SK-N-SH (cell line): Measurements from ENCODE around the gene PTTG1IP2. TPM values are rescaled to one million over a fixed set of nuclear protein-coding genes. Genes with fewer than 3 reads are reported as not detected.

Experiments used
- CTCF ChIA-PET: fragments of 300-600, 350-600 bp; formaldehyde crosslinking; extraction: SDS; loops from one replicate; lab custom pipeline; 2021; lab: Yijun Ruan, JAX
- POLR2A ChIA-PET: fragments of 350-600 bp; sonication (Branson Sonifier 250); formaldehyde crosslinking; extraction: SDS; loops from one replicate; lab custom pipeline; 2020; ENCODE audit warnings: antibody characterized with exemption, inconsistent platforms; lab: Yijun Ruan, JAX
- DNase-seq: peaks from one replicate; pipeline ENCODE4 v3.0.0; 2012
- H2AFZ ChIP-seq: fragments of 200-600 bp; sonication (generic); 2 replicates; pipeline ENCODE4 v1.8.1; 2016; ENCODE audit warnings: antibody characterized with exemption, mild to moderate bottlenecking, low read depth
- H3F3A ChIP-seq: fragments of 200-600 bp; sonication (generic); replicated peaks from 2 replicates; pipeline ENCODE3; 2016; ENCODE audit warnings: antibody characterized with exemption, mild to moderate bottlenecking; ENCODE audit not compliant: insufficient read depth
- H3K27ac ChIP-seq, 2 experiments: fragments of 200-500 bp in 1 of 2; fragments of 200-600 bp in 1 of 2; sonication (Bioruptor generic) in 1 of 2; sonication (generic), shearing (Covaris generic) in 1 of 2; 2 replicates each; pipeline versions ENCODE4 v1.5.1 to v1.6.1; 2014 to 2016; ENCODE audit warnings: low read depth in 2 of 2, inconsistent platforms in 1 of 2, low read length in 1 of 2, mild to moderate bottlenecking in 1 of 2, mixed read lengths in 1 of 2
- H3K27me3 ChIP-seq: fragments of 200-600 bp; sonication (generic), shearing (Covaris generic); 2 replicates; pipeline ENCODE4 v1.6.1; 2016; ENCODE audit warnings: mixed run types; ENCODE audit not compliant: insufficient read depth
- H3K36me3 ChIP-seq, 2 experiments: fragments of 200-500 bp in 1 of 2; fragments of 200-600 bp in 1 of 2; sonication (Bioruptor generic) in 1 of 2; sonication (generic) in 1 of 2; replicated peaks in 1 of 2; 2 replicates each; pipeline versions ENCODE3 to v1.5.1; 2014 to 2016; ENCODE audit warnings: low read length in 1 of 2, mild to moderate bottlenecking in 1 of 2; ENCODE audit not compliant: insufficient read depth in 2 of 2, control insufficient read depth in 1 of 2
- H3K4me1 ChIP-seq, 2 experiments: fragments of 200-500 bp in 1 of 2; fragments of 200-600 bp in 1 of 2; sonication (Bioruptor generic) in 1 of 2; sonication (generic), shearing (Covaris generic) in 1 of 2; 2 replicates each; pipeline versions ENCODE4 v1.5.1 to v1.6.1; 2014 to 2016; ENCODE audit warnings: low read depth in 1 of 2, low read length in 1 of 2, mixed run types in 1 of 2; ENCODE audit not compliant: insufficient read depth in 2 of 2, control insufficient read depth in 1 of 2
- H3K4me2 ChIP-seq: fragments of 200-600 bp; sonication (generic), shearing (Covaris generic); 2 replicates; pipeline ENCODE4 v1.6.1; 2017; ENCODE audit warnings: mixed run types
- H3K4me3 ChIP-seq, 2 experiments: fragments of 200-500 bp in 1 of 2; fragments of 200-600 bp in 1 of 2; sonication (Bioruptor generic) in 1 of 2; sonication (generic), shearing (Covaris generic) in 1 of 2; 2 replicates each; pipeline versions ENCODE4 v1.5.1 to v1.8.1; 2014 to 2016; ENCODE audit warnings: low read depth in 2 of 2, inconsistent platforms in 1 of 2, low read length in 1 of 2, mild to moderate bottlenecking in 1 of 2, mixed read lengths in 1 of 2, moderate library complexity in 1 of 2
- H3K79me2 ChIP-seq: fragments of 200-600 bp; sonication (generic); 2 replicates; pipeline ENCODE4 v1.8.1; 2017; ENCODE audit warnings: mild to moderate bottlenecking; ENCODE audit not compliant: insufficient read depth
- H3K9ac ChIP-seq: fragments of 200-600 bp; sonication (generic); 2 replicates; pipeline ENCODE4 v1.6.1; 2017; ENCODE audit warnings: mixed run types
- H3K9me2 ChIP-seq: fragments of 200-600 bp; sonication (generic); 2 replicates; pipeline ENCODE4 v1.6.1; 2017; ENCODE audit warnings: mixed run types
- H3K9me3 ChIP-seq: fragments of 200-600 bp; sonication (generic); 2 replicates; pipeline ENCODE4 v1.6.1; 2017; ENCODE audit warnings: mixed run types, mild to moderate bottlenecking, moderate library complexity
- H4K20me1 ChIP-seq: fragments of 200-600 bp; sonication (generic); 2 replicates; pipeline ENCODE4 v1.6.1; 2017; ENCODE audit warnings: mild to moderate bottlenecking, mixed run types; ENCODE audit not compliant: insufficient read depth
- CHD2 ChIP-seq: fragments of 150-350 bp; IDR thresholded peaks from 2 replicates; pipeline ENCODE4 v1.6.1; 2018; ENCODE audit warnings: low read length; ENCODE audit not compliant: partially characterized antibody
- EZH2phosphoT487 ChIP-seq: fragments of 200-600 bp; sonication (generic); IDR thresholded peaks from 2 replicates; pipeline ENCODE4 v1.6.1; 2017; ENCODE audit warnings: low read depth, mixed run types, mild to moderate bottlenecking, antibody characterized with exemption, moderate library complexity, borderline replicate concordance
- FOSL2 ChIP-seq: IDR thresholded peaks from 2 replicates; pipeline ENCODE4 v1.4.0; 2012; ENCODE audit warnings: low read depth, mild to moderate bottlenecking, moderate library complexity, borderline replicate concordance
- FOXJ3 ChIP-seq: sonication (generic); formaldehyde crosslinking; IDR thresholded peaks from 2 replicates; pipeline ENCODE4 v1.5.1; 2020; ENCODE audit warnings: mild to moderate bottlenecking, missing genetic modification reagents
- GABPA ChIP-seq: IDR thresholded peaks from 2 replicates; pipeline ENCODE4 v1.4.0; 2012; ENCODE audit warnings: low read depth, mild to moderate bottlenecking
- GATA2 ChIP-seq: sonication (generic); formaldehyde crosslinking; IDR thresholded peaks from 2 replicates; pipeline ENCODE4 v1.5.0; 2020; ENCODE audit warnings: mild to moderate bottlenecking, missing genetic modification reagents
- MEF2A ChIP-seq: IDR thresholded peaks from 2 replicates; pipeline ENCODE4 v1.4.0; 2012; ENCODE audit warnings: low read depth, borderline replicate concordance
- NFIC ChIP-seq: IDR thresholded peaks from 2 replicates; pipeline ENCODE4 v1.4.0; 2012; ENCODE audit warnings: borderline replicate concordance
- NRF1 ChIP-seq: IDR thresholded peaks from 2 replicates; pipeline ENCODE4 v1.6.1; 2012; ENCODE audit warnings: low read depth, mild to moderate bottlenecking, low read length
- RAD21 ChIP-seq: IDR thresholded peaks from 2 replicates; pipeline ENCODE4 v1.6.1; 2012; ENCODE audit warnings: mild to moderate bottlenecking, low read length
- RFX5 ChIP-seq: IDR thresholded peaks from 2 replicates; pipeline ENCODE4 v1.6.1; 2012; ENCODE audit warnings: mild to moderate bottlenecking, improper control_type of control experiment, low read length
- RXRA ChIP-seq: IDR thresholded peaks from 2 replicates; pipeline ENCODE4 v1.4.0; 2012; ENCODE audit warnings: low read depth, mild to moderate bottlenecking, borderline replicate concordance
- SIN3A ChIP-seq: IDR thresholded peaks from 2 replicates; pipeline ENCODE4 v1.6.1; 2012; ENCODE audit warnings: low read depth, mild to moderate bottlenecking, low read length, moderate library complexity, borderline replicate concordance
- SMC3 ChIP-seq: IDR thresholded peaks from 2 replicates; pipeline ENCODE4 v1.6.1; 2012; ENCODE audit warnings: low read depth, low read length, improper control_type of control experiment
- TAF1 ChIP-seq: IDR thresholded peaks from 2 replicates; pipeline ENCODE4 v1.6.1; 2012; ENCODE audit warnings: low read depth, mild to moderate bottlenecking, low read length, moderate library complexity, borderline replicate concordance
- WGBS: methylation state at CpG from one replicate; pipeline ENCODE4 v1.1.6; 2017; ENCODE audit warnings: low lambda C conversion rate; 5-methylcytosine and 5-hydroxymethylcytosine counted together
- polyA plus RNA-seq, 3 experiments: library from polyadenylated mRNA; depleted of rRNA; stranded (reverse); fragments of >200 nt; gene quantifications; 2 replicates each; pipeline ENCODE4 v1.2.3, GENCODE V29; 2012
- TF ChIP-seq, protein P1 (sequence below): IDR thresholded peaks from 2 replicates; pipeline ENCODE4 v1.6.1; 2012; ENCODE audit warnings: mild to moderate bottlenecking, low read depth, low read length, moderate library complexity
- TF ChIP-seq, protein P2 (sequence below): IDR thresholded peaks from 2 replicates; pipeline ENCODE4 v1.4.0; 2012; ENCODE audit warnings: low read depth, borderline replicate concordance
- TF ChIP-seq, protein P3 (sequence below): IDR thresholded peaks from 2 replicates; pipeline ENCODE4 v1.4.0; 2012; ENCODE audit warnings: low read depth
- TF ChIP-seq, protein P4 (sequence below): IDR thresholded peaks from 2 replicates; pipeline ENCODE4; 2012

PTTG1IP2 gene
- polyA plus RNA-seq, 1 of the 3 experiments (the other 2 are of a cell fraction), result not detected

DNA sequence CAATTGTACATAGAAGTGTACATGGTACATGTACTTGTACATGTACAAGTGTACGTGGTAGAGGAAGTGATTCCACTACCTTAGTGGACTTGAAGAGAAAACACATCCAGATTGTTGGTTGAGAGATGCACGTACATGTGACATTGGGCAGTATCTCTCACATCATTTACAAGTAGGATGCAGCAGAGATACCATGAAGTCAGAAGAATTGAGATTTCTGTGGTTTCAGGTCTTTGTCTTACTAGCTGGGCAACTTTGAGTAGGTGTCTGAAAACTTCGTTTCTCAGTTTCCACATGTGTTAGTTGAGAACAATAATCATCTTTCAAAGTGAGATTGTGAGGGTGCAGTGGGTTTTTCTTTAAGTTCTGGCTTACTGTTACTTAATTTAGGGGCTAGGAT lies 44.7 kb upstream of the PTTG1IP2 start:
- no peak for DNase-seq
- Histone ChIP-seq H3K9me3 (no peaks in the 10 kb centered on the region), H3F3A (no peaks in the 10 kb centered on the region), H2AFZ (no peak overlapping the region), H3K9me2 (no peaks in the 10 kb centered on the region), H3K36me3 (no peaks in the 10 kb centered on the region), H3K4me2 (no peak overlapping the region)
- 86% methylated on average over 3 of the region's 3 CpGs for WGBS
- TF ChIP-seq EZH2phosphoT487 (no peak), TAF1 (no peak), MEF2A (no peak), SMC3 (no peak), SIN3A (no peak), RFX5 (no peak), FOXJ3 (CRISPR knock-in tag) (no peak), NFIC (no peak), RAD21 (no peak), GABPA (no peak), FOSL2 (no peak), NRF1 (no peak), GATA2 (no peak), RXRA (no peak), CHD2 (no peak)
- TF ChIP-seq, protein P1, sequence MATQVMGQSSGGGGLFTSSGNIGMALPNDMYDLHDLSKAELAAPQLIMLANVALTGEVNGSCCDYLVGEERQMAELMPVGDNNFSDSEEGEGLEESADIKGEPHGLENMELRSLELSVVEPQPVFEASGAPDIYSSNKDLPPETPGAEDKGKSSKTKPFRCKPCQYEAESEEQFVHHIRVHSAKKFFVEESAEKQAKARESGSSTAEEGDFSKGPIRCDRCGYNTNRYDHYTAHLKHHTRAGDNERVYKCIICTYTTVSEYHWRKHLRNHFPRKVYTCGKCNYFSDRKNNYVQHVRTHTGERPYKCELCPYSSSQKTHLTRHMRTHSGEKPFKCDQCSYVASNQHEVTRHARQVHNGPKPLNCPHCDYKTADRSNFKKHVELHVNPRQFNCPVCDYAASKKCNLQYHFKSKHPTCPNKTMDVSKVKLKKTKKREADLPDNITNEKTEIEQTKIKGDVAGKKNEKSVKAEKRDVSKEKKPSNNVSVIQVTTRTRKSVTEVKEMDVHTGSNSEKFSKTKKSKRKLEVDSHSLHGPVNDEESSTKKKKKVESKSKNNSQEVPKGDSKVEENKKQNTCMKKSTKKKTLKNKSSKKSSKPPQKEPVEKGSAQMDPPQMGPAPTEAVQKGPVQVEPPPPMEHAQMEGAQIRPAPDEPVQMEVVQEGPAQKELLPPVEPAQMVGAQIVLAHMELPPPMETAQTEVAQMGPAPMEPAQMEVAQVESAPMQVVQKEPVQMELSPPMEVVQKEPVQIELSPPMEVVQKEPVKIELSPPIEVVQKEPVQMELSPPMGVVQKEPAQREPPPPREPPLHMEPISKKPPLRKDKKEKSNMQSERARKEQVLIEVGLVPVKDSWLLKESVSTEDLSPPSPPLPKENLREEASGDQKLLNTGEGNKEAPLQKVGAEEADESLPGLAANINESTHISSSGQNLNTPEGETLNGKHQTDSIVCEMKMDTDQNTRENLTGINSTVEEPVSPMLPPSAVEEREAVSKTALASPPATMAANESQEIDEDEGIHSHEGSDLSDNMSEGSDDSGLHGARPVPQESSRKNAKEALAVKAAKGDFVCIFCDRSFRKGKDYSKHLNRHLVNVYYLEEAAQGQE, result no peak
- TF ChIP-seq, protein P2, sequence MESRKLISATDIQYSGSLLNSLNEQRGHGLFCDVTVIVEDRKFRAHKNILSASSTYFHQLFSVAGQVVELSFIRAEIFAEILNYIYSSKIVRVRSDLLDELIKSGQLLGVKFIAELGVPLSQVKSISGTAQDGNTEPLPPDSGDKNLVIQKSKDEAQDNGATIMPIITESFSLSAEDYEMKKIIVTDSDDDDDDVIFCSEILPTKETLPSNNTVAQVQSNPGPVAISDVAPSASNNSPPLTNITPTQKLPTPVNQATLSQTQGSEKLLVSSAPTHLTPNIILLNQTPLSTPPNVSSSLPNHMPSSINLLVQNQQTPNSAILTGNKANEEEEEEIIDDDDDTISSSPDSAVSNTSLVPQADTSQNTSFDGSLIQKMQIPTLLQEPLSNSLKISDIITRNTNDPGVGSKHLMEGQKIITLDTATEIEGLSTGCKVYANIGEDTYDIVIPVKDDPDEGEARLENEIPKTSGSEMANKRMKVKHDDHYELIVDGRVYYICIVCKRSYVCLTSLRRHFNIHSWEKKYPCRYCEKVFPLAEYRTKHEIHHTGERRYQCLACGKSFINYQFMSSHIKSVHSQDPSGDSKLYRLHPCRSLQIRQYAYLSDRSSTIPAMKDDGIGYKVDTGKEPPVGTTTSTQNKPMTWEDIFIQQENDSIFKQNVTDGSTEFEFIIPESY, result no peak
- TF ChIP-seq, protein P3, sequence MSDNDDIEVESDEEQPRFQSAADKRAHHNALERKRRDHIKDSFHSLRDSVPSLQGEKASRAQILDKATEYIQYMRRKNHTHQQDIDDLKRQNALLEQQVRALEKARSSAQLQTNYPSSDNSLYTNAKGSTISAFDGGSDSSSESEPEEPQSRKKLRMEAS, result no peak
- TF ChIP-seq, protein P4, sequence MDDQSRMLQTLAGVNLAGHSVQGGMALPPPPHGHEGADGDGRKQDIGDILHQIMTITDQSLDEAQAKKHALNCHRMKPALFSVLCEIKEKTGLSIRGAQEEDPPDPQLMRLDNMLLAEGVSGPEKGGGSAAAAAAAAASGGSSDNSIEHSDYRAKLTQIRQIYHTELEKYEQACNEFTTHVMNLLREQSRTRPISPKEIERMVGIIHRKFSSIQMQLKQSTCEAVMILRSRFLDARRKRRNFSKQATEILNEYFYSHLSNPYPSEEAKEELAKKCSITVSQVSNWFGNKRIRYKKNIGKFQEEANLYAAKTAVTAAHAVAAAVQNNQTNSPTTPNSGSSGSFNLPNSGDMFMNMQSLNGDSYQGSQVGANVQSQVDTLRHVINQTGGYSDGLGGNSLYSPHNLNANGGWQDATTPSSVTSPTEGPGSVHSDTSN, result no peak
- TF ChIP-seq, all 33 proteins: peak for 0
- Histone ChIP-seq H4K20me1 (no peaks in the 10 kb centered on the region), H3K4me3 (no peak overlapping the region), H3K79me2 (no peaks in the 10 kb centered on the region), H3K9ac (no peak overlapping the region), H3K27me3 (no peaks in the 10 kb centered on the region), H3K4me1 (no peaks in the 10 kb centered on the region), H3K27ac (no peak overlapping the region)
- ChIA-PET POLR2A (no interaction called here), CTCF (interaction anchor here (0.8 to 1.3 kb wide), 2 partner anchors 19 to 41 kb away, joined by 3 read pairs; no protein-coding TSS in a partner anchor)
